Stimulated activated CD4-positive, alpha-beta T cell treated with anti-CD3 and anti-CD28 coated beads, TNF-alpha, amount 100 ng/mL, for 1 hour (primary cell): ENCODE results near the gene SLC7A6OS.

Source experiments
- DNase-seq, 3 donors: peaks; one replicate each; pipeline ENCODE4 v3.0.0-alpha.2; 2020; ENCODE audit warnings: low read depth in 3 of 3, low spot score in 1 of 3

The SLC7A6OS gene

DNA sequence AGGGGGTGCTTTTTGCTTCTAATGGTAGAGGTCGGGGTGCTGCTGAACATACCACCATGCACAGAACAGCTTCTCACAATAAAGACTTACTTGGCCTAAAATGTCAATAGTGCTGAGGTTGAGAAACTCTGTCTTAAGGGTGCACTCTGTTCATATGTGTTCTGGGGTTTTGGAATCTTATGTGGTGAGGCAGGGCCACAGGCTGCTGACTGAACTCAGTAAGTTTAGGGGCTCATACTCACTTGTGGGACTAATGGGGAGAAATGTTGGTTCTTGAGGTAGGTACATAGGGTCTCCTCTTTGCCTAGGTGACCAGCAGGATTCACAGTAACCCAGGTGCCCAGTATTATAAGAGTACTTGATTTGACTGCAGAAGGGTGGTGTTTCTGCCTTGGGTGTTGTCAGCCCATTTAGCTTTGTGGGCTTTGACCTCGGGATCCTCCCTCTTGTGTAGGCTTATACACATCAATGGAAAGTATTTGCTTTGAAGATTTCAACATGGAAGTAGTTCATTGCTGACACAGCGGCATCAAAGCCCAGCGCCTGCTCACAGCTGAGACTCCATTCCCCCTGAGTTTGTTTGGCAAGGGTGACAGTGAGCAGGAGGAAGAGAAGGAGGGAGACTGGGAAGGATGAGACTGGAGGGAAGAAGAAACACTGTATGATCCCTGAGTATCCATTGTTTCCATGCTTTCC is 29.2 kb downstream of the SLC7A6OS start:
- DNase-seq: no peak

DNA sequence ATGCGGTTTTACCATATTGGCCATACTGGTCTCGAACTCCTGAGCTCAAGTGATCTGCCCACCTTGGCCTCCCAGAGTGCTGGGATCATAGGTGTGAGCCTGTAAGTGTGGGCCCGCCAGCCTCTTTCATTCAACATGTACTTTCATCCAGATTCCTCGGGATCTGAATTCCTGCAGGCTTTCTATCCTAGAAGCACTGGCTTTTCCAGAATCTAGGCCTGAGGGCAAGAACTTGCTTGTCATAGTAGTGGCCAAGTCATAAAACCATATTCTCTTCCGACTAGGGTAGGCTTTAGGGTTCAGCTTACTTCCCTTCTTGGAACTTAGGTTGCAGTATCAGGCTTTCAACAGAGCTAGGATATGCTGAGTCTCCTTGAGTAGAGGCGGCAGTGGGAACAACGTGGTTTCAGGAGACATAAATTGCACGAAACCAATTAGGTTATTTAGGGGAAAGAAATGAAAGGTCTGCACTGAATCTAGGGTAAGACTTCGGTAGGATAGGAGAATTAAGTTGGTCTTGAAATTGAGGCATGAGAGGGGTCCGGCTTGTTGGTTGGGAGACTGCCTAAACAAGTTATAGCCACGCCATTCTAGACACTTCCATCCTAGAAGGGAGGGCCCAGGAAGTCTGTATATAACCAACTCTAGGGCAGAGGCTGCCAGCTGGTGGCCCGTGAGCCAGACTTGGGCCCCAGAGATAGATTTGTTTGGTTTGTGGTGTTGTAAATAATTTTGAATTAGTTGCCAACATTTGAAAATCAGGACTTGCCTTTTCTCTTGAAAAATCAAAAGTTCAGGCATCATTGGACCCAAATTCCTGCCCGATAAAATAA is 30.8 kb downstream of the SLC7A6OS start:
- DNase-seq: no peak

DNA sequence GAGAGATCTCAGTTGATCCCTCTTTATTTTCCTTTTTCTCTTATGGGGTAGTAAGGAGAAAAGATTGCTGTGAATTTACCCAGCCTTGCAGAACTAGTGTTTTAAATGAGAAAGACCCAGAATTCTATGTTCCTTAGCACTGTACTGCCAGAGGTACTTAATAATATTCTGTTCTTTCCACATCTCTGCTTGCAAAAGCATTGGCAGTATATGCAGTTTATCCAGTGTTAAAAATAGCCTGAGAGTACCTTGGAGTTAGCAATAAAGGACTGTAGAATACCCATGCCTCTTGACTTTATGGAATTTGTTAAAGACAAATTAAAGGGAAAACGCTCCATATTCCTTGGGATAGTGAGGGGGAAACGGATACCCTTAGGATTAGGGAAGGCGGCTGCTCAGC is 34.5 kb downstream of the SLC7A6OS start:
- DNase-seq: no peak

DNA sequence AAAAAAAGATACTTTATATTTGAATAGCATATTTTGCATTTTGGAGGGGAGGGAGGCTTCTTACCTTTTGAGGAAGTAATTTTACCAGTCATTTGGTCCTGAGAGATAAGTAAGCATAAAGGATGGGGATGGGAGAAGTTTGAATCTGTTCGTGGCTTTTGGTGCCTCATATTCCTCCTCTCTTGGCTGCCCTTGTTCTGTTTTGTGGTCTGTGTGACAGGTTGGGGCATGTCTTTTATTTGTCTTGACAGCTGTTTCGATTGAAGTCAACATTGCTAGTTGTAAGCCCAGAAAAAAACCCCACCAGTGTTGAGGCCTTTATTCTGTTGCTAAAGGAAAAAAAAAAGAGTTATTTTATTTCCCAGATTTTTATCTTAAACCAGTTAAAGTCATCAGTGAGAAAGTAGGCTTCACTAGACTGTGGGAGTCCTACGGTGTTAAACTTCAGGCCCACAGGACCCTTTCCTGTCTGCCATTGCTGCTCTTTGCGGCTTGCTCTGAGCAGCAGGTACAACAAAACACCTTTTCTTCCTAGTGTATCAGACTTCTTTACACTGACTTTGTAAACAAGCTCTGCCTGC is 35.0 kb downstream of the SLC7A6OS start:
- DNase-seq: no peak

DNA sequence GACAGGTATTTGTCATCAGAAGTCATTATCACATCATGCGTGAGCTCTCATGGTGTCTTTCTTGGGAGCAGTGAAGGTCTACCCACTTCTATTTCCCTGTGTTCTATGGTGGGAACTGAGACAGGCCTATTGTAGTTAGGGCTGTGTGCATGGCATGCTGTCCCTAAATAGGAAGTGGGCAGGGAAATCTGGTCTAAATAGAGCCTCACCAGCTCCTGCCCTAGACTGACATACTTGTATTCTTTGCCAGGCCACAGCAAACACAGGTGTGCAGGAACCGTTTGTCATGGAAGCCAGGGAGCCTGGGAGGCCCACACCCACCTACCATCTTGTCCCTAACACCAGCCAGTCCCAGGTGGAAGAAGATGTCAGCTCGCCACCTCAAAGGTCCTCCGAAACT is 36.3 kb downstream of the SLC7A6OS start:
- DNase-seq: no peak

DNA sequence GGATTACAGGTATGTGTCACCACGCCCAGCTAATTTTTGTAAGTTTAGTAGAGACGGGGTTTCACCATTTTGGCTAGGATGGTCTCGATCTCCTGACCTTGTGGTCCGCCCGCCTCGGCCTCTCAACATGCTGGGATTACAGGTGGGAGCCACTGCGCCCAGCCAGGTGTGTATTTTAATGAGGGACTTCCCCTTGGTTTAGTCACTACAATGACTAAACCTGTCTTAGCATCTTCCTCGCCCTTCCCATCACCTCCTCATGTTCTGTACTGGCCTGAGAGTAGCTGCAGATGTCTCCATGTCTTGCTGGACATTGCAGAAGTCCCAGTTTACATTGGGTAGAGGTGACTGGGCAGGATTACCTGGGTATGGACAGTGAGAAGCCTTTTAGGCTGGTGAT is 36.9 kb downstream of the SLC7A6OS start:
- DNase-seq: no peak

DNA sequence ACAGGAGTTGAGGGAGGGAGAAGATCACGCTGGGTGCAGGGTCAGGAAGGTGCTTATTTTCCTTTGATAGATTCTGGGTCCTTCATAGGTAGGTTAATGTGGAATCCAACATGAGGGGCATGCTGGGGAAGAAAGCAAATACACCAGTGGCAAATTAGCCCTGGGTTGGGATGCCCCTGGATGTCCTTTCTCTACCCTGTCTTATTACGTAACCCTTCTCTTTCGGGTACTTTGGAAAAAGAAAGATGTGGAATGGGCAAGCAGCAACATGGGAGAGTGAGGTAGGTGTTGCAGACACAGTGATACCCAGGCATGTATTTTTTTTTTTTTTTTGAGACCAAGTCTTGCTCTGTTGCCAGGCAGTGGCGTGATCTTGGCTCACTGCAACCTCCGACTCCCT is 37.3 kb downstream of the SLC7A6OS start:
- no peak for DNase-seq

DNA sequence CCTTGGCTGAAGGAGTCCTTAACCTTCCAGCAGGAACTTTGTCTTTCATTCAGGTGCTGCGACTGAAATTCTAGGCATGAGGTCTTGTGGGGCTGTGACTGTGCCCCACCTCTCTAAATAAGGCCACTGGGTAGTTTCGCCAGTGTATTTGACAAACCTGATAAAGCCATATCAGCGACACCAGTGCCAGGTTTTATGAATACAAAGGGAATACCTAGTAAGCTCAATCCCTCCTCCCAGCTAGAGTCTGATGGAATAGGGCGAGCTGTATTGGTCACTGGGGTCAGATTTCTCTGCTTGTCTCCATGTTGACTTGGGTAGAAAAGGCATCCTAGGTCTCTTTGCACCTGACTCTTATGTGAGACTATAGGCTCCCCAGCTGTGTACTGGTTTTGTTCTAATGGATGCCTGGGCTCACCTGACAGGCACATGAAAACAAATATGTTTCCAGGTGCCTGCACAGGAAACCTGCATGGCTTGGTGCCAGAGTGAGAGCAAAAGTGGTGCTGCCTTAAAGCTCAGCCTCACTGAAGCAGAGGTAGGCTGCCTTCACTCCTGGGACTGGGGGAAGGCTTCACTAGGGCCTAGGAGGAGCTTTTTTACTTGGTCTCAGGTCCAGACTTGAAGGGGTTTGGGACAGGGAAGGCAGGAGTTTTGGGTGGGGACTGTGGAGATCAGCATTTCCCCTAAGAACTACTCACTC is 38.1 kb downstream of the SLC7A6OS start:
- no peak for DNase-seq

DNA sequence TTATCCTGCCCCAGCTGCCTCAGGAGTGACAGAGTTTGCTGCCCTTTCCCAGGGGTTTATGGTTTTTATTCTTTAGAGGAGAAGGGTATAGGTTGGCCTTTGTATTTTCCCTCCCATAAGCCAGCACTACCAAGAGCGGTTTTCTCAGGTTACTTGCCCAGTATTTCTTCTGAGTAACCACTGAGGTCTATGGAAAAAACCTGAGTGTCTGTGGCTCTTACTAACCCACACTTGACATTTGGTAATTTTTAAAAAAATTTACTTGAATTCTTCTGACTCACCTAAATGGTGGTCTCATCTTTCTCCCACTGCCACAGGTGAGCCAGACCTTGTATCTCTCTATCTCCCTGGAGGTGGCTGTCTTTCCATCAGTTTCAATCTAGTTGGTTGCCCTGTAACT is 40.4 kb downstream of the SLC7A6OS start:
- DNase-seq: no peak

DNA sequence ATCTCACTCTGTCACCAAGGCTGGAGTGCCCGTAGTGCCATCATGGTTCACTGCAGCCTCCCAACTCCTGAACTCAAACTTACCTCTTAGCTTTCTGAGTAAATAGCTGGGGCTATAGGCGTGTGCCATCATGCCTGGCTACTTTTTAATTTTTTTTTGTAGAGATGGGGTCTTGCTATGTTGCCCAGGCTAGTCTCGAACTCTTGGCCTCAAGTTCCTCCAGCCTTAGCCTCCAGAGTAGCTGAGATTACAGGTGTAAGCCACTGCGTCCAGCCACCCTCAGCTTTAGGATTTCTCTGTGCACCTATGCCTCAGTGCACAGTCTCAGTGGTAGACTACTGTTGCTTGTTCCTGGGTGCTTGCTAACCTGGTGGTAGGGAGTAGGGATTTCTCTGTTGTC is 41.0 kb downstream of the SLC7A6OS start:
- DNase-seq: no peak

DNA sequence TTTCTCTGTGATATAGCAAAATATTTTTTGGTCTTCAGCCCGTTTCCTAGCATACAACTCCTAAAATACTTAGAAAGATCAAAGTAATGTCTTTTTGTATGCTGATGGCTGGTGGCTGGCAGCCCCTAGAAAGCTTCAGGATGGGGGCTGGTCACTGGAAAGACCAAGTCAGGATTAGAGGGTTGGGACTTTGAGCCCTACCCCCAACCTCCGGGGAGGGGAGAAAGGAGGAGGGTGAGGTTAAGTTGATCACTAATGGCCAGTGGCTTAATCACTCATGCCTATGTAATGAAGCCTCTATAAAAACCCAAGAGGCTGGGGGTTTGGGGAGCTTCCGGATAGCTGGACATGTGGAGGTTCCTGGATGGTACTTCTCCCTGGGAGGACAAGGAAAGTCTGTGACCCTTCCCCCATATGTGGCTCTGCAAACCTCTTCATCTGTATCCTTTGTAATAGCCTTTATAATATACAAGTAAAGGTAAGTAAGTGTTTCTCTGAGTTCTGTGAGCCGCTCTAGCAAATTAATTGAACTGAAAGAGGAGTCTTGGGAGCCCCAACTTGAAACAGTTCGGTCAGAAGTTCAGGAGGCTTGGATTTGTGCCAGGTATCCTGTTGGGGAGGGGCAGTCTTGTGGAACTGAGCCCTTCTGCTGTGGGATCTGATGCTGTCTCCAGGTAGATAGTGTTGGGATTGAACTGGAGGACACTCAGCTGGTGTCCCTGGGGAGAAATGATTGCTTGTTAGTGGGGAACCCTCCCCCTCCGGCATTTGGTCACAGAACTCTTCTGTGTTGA is 42.9 kb downstream of the SLC7A6OS start:
- DNase-seq: no peak

DNA sequence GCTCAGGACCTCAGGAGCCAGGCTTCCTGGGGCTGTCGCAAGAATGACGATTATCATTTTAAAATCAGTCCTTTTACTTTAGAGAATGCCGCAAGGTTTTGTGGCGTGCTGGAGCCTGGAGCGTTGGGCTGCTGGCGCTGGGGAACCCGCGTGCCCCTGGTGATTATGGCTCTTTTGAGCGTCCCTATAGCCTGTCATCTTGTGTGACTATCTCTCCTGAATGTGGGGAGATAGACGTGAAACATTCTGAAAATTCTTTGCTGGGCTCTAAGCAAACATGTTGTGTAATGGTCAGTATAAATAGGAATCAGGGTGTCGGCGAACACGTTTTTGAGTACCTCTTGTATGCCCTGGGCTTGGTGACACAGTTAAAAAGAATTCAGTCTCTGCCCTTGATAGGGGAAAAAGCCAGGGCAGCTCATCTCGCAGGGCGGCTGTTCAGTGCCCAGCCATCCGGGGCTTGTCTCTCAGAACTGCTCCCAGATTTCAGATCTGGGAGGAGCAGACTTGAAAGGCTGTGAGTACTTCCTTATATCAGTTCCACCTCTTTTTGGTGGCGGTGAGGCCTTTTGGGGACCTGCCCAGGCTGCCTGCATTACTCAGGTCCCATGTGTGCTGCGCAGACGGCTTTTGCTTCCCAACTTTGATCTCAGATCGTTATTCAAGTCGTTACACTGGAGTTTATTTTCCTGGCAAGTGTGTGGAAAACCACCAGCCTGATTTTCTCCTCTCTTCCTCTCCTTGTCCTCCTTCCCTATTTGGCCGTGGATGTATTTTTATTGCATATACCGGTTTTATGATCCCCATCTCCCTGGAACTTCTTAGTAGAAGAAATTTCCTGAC is 45.4 kb downstream of the SLC7A6OS start:
- DNase-seq: no peak

DNA sequence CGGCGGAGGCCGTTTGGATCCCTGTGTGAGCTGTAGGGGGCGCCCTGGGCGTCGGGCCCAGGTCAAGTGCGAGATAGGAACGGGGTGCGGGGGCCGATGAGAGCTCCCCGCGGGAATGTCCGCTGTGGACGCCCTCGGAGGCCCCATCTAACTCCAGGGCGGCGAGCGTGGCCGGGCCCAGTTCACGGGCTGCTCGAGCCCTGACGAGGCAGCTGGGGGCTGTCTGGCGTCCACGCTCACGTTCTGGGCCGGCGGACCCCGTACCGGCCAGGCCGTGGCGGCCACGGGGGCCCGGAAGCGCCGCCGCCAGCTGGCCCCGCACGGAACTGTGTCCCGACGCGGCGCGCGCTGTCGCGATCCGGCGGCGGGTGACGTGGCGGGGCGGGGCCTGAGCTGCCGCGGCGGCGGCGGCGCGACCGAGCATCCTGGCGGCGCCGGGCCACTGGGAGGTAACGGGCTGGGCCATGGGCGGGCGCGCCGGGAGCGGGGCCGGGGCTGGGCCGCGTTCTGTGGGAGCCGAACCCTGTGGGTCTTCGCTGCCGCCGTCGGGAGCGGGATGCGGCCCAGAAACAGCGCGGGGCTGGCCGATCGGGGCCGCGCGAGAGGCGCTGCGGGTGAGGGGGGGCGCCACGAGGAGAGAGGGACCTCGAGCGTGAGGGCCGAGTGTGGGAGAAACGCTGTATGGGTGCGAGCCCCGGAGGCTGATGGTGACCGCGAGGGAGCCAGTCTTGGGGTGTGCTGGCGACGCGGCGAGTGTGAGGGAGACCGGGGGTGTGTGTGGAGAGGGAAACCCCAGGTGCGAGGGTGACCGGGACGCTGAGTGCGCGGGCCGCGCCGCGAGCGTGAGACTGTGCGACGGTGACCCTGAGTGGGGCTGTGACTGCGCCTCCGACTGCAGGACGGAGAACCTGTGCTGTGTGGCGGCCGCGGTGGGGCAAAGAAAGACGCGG is 46.3 kb downstream of the SLC7A6OS start, which contains the start of gene SLC7A6:
Gene SLC7A6, plus strand, starts transcription at position 399 of the 950 bp plus-strand sequence. CDS start 10,201 bp downstream, outside the sequence.
- DNase-seq: peak in 2 of 3 donors; percentile 65 to 79

DNA sequence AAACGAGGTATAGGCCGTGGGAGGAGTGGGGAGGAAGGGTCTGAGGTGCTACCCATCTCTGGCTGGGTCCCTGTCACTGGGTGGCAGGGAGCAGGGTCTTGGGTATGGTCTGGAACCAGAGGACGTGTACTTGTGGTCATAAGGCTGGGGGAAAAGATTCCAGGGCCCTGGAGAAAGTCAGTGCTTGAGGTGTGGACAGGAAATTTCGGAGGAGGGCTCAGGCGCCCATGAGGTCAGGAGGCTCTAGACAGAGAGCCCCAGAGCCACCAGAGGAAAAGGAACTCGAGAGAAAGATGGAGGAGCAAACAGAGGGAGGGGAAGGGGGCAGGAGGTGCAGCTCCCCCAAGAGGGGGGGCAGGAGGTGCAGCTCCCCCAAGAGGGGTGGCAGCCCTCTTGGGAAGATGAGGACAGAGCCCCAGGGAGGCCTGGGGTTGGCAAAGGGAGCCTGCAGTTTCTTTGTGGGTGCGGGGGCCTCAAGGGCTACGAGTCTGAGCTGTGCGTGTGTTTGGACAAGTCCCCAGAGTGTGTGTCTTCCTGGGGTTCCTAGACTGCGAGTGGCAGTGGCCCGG is 47.1 kb downstream of the SLC7A6OS start:
- no peak for DNase-seq

DNA sequence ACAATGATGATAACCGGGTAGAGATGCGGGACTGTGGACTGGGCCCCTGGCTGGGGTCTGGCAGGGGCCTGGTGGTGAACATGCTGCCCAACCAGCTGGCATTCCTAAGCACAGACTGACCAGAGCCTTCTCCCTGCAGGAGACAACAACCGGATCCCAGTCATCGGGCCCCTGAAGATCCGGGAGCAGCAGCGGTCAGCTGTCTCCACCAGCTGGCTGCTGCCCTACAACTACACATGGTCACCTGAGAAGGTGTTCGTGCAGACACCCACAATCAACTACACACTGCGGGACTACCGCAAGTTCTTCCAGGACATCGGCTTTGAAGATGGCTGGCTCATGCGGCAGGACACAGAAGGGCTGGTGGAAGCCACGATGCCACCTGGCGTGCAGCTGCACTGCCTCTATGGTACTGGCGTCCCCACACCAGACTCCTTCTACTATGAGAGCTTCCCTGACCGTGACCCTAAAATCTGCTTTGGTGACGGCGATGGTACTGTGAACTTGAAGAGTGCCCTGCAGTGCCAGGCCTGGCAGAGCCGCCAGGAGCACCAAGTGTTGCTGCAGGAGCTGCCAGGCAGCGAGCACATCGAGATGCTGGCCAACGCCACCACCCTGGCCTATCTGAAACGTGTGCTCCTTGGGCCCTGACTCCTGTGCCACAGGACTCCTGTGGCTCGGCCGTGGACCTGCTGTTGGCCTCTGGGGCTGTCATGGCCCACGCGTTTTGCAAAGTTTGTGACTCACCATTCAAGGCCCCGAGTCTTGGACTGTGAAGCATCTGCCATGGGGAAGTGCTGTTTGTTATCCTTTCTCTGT is 51.5 kb downstream of the SLC7A6OS start:
- DNase-seq: no peak

DNA sequence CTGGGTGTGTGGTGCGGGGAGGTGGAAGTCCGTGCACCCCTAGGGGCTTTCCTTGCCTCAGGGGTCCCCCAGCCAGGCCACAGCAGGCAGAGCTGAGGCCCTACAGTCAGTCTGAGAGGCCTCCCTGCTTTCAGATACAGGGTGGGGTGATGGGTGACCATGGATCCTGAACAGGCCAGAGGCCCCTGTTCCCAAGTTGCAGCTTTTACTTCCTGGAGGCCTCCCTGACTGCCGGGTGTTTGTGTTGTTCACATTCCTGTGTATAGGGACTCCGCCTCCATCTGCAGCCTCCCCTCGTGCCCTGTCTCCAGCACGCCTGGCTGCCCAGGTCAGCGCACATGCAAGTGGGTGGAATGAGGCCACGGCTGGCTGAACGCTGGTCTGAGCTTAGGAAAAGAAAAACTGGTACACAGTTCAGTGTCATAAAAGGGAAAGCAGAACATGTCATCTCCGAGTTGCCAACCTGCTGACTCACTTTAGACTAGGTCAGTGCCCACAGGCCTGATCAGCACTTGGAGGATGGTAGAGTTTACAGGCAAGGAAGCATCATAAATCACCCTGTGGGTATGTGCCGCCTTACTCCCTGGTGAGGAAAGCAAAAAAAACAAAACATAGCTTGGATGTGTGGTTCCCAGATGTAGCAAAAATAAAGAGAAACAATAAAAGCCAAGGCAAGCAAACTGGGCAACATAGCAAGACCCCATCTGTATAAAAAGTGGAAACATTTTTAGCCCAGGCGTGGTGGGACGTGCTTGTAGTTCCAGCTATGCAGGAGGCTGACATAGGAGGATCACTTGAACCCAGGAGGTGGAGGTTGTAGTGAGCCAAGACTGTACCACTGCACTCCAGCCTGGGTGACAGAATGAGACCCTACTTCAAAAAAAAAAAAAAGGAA is 52.6 kb downstream of the SLC7A6OS start:
- no peak for DNase-seq
